ENCODE data around the gene CAMTA1.

The CAMTA1 gene

DNA sequence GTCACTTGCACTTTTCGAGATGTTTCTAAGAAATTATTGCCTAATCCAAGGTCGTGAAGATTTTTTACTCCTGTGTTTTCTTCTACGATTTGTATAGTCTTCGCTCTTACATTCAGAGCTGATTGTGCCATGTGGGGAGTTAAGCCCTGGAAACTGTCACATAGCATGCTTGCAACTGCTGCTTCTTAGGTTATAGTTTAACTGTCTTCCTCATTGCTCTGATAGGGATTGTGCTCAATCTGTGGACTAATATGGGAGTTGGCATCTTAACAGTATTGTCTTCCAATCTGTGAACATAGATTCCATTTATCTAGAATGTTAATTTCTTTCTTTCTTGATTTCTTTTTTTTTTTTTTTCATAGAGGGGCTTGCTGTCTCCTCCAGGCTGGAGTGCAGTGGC, 34.8 kb upstream of the CAMTA1 start:
- H3K4me3 ChIP-seq (ENCODE audit: low read depth, low read length), result no peak overlapping the region
- TF ChIP-seq, protein P1, sequence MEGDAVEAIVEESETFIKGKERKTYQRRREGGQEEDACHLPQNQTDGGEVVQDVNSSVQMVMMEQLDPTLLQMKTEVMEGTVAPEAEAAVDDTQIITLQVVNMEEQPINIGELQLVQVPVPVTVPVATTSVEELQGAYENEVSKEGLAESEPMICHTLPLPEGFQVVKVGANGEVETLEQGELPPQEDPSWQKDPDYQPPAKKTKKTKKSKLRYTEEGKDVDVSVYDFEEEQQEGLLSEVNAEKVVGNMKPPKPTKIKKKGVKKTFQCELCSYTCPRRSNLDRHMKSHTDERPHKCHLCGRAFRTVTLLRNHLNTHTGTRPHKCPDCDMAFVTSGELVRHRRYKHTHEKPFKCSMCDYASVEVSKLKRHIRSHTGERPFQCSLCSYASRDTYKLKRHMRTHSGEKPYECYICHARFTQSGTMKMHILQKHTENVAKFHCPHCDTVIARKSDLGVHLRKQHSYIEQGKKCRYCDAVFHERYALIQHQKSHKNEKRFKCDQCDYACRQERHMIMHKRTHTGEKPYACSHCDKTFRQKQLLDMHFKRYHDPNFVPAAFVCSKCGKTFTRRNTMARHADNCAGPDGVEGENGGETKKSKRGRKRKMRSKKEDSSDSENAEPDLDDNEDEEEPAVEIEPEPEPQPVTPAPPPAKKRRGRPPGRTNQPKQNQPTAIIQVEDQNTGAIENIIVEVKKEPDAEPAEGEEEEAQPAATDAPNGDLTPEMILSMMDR (IDR thresholded peaks at IDR 0.05; ENCODE audit: insufficient read depth, low read depth, low read length, missing control alignments), result no peak
- DNase-seq (ENCODE audit: low read depth), result no peak

- H3K4me3 ChIP-seq (ENCODE audit: low read depth, low read length), result no peak overlapping the region
- TF ChIP-seq, protein P1 (IDR thresholded peaks at IDR 0.05; ENCODE audit: insufficient read depth, low read depth, low read length, missing control alignments), result no peak
- no peak for DNase-seq (ENCODE audit: low read depth)
These were observed 31.7 kb upstream of the CAMTA1 start for GRCh38 chr1:6753320-6754140.

DNA sequence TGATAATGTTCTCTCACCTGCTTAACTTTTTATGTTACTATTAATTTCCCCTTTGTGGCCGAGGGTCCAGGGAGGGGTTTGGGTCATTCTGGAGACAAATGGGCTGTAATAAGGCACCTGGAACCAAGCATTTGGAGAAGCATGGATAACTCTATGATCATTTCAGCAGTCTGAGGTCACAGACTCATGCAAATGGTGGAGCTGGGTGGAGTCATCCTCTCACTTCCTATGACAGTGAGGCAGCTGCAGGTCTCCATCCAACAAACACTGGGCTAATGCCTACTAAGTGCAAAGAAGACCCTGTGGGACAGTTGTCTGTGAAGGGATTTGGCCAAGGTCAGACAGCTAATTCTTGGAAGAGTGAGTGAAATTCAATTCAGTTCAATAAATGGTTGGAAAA, 28.8 kb upstream of the CAMTA1 start:
- TF ChIP-seq, protein P1 (IDR thresholded peaks at IDR 0.05; ENCODE audit: insufficient read depth, low read depth, low read length, missing control alignments), result no peak

DNA sequence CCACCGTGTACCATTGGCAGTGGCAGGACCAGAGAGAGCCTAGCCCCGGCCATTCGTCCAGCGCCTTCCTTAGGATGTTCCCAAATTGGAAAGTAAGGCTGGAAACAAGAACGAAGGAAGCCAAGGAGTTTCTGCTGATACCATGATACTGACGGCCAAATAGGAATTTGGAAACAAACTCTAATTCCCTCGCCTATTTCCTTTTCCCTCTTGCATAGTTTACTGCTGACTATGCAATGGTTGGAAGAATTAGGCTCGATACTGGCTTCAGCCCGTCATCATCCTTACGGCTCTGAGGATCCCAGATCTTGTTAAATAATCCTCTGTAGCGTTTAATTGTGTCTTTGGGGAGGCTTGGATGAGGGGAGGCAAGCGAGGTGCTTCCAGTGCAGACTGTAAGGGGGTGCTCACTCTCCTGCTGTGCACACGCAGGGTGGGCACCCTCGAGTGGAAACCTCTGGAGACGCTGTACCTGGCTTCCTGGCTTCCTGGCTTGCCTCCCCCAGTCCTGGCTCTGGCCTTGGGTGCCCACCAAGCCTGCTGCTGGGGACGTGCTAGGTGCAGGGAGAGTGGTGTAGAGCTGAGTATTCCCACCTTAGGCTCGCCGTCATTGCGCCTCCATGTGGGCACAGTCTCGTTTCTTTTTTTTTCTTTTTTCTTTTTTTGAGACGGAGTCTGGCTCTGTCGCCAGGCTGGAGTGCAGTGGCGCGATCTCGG, 27.4 kb upstream of the CAMTA1 start:
- no peak for DNase-seq (ENCODE audit: low read depth)
- no peak overlapping the region for H3K4me3 ChIP-seq (ENCODE audit: low read depth, low read length)
- TF ChIP-seq, protein P1 (IDR thresholded peaks at IDR 0.05; ENCODE audit: insufficient read depth, low read depth, low read length, missing control alignments), result no peak

More for the DNA sequence above, 28.8 kb upstream of the CAMTA1 start:
- H3K4me3 ChIP-seq (ENCODE audit: low read depth, low read length), result no peak overlapping the region
- no peak for DNase-seq (ENCODE audit: low read depth)

DNA sequence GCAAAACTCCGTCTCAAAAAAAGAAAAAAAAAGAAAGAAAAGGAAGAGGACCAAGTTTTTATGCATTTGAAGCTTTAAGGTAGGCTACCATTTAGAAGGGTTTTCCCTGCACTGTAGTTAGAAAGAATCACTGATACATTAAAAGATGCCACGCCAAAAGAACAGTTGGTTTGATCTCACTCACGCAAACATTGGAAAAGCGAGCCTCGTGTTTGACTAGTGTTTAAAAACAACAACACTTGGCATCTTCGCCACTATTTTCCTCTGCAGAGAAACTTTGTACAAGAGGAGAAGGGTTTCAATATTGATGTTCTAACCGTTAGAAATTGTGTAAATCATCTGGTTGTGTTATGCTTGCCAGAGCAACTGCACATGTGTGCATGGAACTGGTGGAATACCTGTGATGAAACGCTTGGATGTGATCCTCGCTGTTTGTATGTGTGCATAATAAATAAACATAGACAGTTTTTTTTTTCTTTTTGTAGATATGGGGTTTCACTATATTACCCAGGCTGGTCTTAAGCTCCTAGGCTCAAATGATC, 24.0 kb upstream of the CAMTA1 start:
- no peak for DNase-seq (ENCODE audit: low read depth)
- TF ChIP-seq, protein P1 (IDR thresholded peaks at IDR 0.05; ENCODE audit: insufficient read depth, low read depth, low read length, missing control alignments), result no peak
- H3K4me3 ChIP-seq (ENCODE audit: low read depth, low read length), result no peak overlapping the region

DNA sequence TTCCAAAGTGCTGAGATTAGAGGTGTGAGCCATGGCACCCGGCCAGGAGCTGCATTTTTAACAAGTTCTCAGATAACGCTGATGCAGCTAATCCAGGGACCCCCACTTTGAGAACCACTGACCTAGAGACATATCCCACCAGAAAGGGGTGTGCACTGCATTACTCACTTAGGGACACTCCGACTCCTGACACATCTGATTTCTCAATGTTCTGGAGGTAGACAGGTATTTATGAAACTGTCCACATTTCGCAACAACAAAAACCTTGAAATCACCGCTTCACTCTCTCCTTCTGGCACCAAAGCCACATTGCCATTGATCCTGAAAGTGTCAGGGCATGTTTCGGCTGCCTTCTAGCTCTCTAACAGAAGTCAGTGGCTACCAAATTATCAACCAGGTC, 23.2 kb upstream of the CAMTA1 start:
- no peak for DNase-seq (ENCODE audit: low read depth)
- H3K4me3 ChIP-seq (ENCODE audit: low read depth, low read length), result no peak overlapping the region
- TF ChIP-seq, protein P1 (IDR thresholded peaks at IDR 0.05; ENCODE audit: insufficient read depth, low read depth, low read length, missing control alignments), result no peak

Measured in GM12865 (cell line).